AG09309 (cell line): ENCODE measurements around the gene ANKRD22.
"Not testable (repeated sequence)": the region's sequence is repeated elsewhere in the genome, so short reads cannot be mapped to it uniquely, and the experiment has no call there.

Experiments
- DNase-seq: peaks from one replicate; pipeline ENCODE4 v3.0.0-alpha.2; 2010; ENCODE audit warnings: low read depth
- H3K4me3 ChIP-seq: 2 replicates; pipeline ENCODE4 v1.5.1; 2011; ENCODE audit warnings: mild to moderate bottlenecking, low read depth, low read length, moderate library complexity; ENCODE audit not compliant: control insufficient read depth
- TF ChIP-seq, protein P1 (sequence below): IDR thresholded peaks from 2 replicates; pipeline ENCODE4 v1.5.1; 2011; ENCODE audit warnings: mild to moderate bottlenecking, low read depth, low read length, inconsistent platforms; ENCODE audit not compliant: insufficient read depth, control insufficient read depth; ENCODE audit errors: missing control alignments

The ANKRD22 gene

DNA sequence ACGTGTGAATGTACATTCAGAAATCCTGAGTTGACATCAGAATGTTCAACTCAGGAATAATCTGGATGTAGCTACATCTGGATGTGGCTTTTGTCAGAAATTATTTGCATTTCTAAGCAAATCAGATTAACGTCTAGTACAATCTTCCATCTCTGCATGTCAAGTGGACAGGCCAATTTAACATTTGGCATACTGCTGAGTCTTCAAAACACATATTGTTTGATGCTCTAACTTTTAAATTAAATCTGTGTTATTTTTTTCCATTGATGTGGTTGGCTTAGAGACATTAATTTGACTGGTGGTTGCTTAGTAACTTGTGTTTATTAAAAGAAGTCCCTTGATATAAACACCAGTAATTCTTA is 31.8 kb upstream of the ANKRD22 start:
- TF ChIP-seq, protein P1, sequence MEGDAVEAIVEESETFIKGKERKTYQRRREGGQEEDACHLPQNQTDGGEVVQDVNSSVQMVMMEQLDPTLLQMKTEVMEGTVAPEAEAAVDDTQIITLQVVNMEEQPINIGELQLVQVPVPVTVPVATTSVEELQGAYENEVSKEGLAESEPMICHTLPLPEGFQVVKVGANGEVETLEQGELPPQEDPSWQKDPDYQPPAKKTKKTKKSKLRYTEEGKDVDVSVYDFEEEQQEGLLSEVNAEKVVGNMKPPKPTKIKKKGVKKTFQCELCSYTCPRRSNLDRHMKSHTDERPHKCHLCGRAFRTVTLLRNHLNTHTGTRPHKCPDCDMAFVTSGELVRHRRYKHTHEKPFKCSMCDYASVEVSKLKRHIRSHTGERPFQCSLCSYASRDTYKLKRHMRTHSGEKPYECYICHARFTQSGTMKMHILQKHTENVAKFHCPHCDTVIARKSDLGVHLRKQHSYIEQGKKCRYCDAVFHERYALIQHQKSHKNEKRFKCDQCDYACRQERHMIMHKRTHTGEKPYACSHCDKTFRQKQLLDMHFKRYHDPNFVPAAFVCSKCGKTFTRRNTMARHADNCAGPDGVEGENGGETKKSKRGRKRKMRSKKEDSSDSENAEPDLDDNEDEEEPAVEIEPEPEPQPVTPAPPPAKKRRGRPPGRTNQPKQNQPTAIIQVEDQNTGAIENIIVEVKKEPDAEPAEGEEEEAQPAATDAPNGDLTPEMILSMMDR, result no peak
- H3K4me3 ChIP-seq, result no peak overlapping the region
- no peak for DNase-seq

DNA sequence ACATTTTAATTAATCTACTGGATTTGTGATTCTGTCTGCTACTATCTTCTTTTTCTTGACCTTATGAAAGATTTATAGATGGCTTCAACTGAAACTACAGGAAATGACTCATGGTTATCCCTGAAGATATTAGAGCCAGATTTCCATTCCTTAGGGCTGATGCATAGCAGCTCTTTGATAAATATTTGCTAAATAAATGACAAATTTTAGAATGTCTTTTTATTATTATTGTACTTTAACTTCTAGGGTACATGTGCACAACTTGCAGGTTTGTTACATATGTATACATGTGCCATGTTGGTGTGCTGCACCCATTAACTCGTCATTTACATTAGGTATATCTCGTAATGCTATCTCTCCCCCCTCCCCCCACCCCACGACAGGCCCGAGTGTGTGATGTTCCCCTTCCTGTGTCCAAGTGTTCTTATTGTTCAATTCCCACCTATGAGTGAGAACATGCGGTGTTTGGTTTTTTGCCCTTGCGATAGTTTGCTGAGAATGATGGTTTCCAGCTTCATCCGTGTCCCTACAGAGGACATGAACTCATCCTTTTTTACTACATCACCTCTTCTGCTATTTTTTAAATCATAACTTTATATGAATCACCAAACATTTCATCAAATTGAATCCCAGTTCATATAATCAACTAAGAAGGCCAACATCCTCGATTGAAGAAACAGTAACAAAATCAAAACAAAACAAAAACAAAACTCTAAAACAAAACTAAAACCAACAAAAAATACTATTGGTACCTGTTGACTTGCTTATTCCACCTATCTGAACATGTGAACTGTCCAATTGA is 31.2 kb upstream of the ANKRD22 start:
- H3K4me3 ChIP-seq, result not testable (repeated sequence)
- DNase-seq, result peak; percentile 49

- TF ChIP-seq, protein P1, result no peak
- H3K4me3 ChIP-seq, result peak overlapping the region; percentile 96
Measured at GRCh38 chr10:88881922-88882645, 30.4 kb upstream of the ANKRD22 start.

GRCh38 chr10:88881320-88881719 is 29.7 kb upstream of the ANKRD22 start:
- DNase-seq, result no peak
- peak overlapping the region; percentile 96 for H3K4me3 ChIP-seq
- TF ChIP-seq, protein P1, result no peak

More at GRCh38 chr10:88881922-88882645, 30.4 kb upstream of the ANKRD22 start:
- DNase-seq, result no peak

GRCh38 chr10:88880282-88881076 is 28.8 kb upstream of the ANKRD22 start:
- no peak for DNase-seq

GRCh38 chr10:88879534-88880281 is 28.1 kb upstream of the ANKRD22 start, which contains the start of gene STAMBPL1:
Gene STAMBPL1, plus strand, starts transcription at chr10:88880245. Its CDS starts 21,464 bp downstream, at chr10:88901709.
- peak within 1 kb of the TSS; percentile 96 for H3K4me3 ChIP-seq
- TF ChIP-seq, protein P1, result no peak
- DNase-seq, result no peak

More at GRCh38 chr10:88880282-88881076, 28.8 kb upstream of the ANKRD22 start:
- TF ChIP-seq, protein P1, result peak; percentile 37
- H3K4me3 ChIP-seq, result peak overlapping the region; percentile 96
